GM12801 (cell line): Measurements from ENCODE around the gene STXBP6.

Experiments
- TF ChIP-seq, protein P1 (sequence below): IDR thresholded peaks from one replicate; pipeline ENCODE4 v1.5.1; 2011; ENCODE audit warnings: control low read depth; ENCODE audit not compliant: insufficient read length; ENCODE audit errors: extremely low read depth

Gene STXBP6

DNA sequence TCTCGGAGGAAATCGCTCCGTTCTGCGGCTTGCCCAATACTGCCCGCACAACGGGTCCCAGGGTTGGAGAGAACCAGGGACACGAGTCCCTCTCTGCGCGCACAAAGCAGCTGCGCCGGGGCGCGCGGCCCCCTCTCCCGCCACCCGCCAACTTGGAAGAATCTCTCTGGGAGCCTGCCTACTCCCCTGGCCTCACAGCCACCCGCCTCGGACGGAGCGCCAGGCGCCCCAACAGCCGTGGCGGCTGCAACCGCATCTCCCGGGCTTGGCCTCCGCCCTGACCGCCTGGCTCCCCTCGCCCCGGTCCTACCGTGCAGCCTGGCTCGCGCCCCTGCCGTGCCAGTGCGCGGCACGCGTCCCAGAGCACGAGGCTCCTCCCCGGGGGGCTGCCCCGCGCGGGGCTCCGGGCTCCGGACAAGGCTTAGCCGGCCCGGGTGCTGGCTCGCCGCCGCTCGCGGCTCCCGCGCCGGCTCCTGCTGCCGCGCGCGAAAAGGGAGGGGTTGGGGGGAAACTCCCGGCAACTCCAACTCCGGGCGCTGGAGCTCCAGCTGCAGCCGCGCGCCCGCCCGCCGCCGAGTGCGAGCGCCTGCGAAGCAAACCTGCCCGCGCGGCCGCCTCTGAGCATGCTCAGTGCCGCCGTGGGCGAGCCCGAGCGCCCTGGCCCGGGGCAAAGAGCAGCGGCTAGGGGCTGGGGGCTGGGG, at the start of gene STXBP6:
STXBP6 (minus strand) TSS at position 580 of the 701 bp plus-strand sequence. CDS start 75,329 bp downstream, outside the sequence.
- TF ChIP-seq, protein P1, sequence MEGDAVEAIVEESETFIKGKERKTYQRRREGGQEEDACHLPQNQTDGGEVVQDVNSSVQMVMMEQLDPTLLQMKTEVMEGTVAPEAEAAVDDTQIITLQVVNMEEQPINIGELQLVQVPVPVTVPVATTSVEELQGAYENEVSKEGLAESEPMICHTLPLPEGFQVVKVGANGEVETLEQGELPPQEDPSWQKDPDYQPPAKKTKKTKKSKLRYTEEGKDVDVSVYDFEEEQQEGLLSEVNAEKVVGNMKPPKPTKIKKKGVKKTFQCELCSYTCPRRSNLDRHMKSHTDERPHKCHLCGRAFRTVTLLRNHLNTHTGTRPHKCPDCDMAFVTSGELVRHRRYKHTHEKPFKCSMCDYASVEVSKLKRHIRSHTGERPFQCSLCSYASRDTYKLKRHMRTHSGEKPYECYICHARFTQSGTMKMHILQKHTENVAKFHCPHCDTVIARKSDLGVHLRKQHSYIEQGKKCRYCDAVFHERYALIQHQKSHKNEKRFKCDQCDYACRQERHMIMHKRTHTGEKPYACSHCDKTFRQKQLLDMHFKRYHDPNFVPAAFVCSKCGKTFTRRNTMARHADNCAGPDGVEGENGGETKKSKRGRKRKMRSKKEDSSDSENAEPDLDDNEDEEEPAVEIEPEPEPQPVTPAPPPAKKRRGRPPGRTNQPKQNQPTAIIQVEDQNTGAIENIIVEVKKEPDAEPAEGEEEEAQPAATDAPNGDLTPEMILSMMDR, result no peak

DNA sequence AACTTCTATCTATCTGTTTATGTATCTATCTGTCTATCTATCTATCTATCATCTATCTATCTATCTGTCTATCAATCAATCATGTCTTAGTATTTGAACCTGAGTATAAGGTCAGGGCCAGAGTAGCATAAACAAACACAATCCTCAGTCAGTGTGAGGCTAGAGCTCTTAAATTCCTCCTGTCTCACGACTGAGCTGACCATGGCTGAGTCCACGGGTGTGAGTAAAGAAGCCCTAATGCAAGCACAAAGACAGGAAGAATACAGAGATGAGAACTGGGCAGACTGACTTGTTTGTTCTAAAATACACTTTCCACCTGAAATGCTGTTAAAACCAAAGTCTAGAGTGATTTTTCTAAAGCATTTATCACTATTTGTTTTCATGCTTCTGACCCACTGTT, 47.2 kb upstream of the STXBP6 start:
- TF ChIP-seq, protein P1, result no peak

DNA sequence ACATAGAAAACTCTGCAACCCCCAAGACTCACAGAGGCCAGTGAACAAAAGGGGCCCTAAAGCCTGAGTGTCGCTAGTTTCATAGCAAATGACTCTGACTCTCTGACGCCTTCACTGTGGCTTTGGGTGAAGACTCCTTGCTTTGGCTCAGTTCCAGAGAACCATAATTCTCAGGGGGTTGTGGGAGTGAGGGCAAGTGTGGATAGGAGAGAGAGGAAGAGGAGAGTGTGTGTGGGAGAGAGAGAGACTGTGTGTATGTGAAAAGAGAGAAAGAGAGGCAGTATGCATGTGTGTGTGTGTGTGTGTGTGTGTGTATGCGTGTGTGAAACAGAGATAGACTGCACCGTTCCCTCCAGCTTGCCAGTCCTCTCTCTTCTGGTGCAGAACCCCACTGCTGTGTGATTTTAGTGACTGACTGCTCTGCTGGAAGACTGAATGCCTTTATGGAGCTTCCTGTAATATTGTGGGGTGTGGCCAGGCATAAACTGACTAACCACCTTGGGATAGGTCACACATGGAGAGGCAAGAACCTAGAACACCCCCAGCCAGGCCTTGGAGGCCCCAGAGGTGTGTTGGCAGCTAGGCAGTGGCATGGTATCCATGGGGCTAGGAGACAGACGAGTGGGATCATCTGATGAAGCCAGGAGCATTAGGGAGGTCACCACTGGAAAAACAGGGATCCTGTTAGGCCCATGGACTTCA, 45.9 kb upstream of the STXBP6 start:
- TF ChIP-seq, protein P1, result no peak

DNA sequence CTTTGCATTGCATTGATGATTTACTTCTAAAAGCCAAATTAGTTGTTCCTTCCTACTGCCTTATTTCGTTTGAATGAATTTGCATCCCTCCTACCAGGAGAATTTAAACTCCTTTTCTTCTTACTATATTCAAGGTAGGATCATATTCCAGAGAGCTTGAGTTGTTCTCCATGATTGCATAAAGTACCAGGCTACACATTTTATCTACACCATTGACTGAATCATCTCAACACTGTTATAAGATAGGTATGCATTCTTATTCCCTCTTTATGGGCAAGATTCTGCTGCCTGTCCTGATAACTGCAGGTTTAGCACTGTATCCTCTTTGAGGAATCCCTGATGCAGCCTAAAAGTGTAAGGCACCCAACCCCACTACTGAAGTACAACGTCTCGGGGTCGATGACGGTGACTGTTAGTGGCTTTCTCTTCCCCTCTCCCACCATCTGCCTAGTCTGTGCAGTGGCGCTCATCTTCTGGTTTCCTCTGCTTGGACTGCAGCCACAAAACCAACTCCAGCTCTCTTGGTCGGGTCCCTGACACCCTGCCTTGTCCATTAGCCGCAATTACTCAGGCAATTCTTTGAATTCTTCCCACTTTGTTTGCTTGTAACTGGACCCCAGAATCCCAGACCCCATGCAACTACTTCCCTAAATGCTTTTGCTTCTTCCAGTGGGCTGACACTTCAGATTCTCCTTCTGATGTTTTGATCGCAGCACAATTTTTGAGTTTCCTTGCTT, 44.4 kb upstream of the STXBP6 start:
- TF ChIP-seq, protein P1, result no peak

DNA sequence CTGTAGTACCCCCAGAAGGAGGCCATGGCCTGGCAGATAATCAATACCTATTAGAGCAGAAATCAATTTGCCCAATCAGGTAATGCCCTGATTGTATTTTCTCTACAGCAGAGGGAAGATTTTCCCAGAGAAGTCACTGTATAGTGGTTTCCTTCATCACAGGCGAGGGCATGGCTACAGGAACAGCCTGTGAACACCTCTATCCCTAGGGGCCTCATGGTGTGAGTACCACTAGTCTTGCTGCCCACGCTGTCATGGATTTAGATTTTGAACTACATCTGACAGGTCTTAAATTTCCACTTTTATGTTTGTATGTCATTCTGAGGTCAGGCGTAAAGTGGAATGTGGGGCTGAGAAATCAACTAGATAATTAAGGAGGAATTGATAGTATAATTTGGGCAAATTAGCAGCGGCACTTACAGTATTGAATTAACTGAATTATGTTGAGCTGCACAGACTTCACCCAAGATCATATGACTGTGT, 42.4 kb upstream of the STXBP6 start:
- TF ChIP-seq, protein P1, result no peak

DNA sequence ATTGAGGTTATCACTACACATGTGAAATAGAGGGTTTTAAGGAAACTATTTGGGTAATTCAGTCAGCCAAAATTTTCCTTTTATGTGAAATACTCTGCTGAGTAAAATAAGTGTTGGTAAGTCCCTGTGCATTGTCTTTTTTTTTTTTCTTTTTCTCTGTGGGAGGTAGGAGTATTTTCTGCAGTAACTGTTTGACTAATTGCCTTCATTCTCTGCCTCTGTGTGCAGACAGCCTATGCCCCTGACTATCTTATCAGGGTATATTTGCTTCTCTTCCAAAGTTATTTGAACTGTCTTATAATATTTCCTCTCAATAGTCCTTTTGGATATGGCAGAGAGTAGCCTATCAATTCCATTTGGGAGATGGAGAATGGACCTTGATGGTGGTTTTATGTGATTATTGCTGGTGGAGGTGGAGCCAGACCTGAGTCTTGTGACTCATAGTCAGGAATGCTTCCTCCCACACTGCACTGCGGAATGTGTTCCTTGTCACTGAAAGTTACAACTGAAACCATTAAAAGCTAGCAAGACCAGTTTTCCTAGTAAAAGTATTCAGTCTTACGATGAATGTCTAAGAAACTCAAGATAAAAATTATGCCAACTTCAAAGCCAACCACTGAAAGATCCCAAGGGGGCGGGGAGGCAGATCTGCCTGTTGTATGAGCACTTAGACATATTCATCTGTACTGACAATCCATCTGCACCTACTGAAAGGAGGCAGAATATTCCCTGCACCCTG, 40.9 kb upstream of the STXBP6 start:
- TF ChIP-seq, protein P1, result no peak
